ENCODE results near the gene KMT2C.

KMT2C gene

DNA sequence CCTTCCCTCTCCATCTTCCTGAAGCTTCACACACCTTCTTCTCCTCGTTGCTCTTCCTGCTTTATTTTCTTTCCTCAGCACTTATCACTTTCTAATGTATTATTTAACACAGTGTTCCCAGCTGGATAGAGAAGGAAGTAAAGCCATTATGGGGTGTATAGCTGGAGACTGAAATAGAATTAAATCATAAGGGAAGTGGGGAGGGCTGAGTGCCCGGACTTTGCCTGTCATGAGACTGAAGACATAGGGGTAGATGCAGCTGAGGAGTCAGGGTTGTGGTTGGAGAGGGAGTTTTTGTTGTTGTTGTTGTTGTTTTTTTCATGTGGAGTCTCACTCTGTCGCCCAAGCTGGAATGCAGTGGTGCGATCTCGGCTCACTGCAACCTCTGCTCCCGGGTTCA lies 345.1 kb downstream of the KMT2C start:
- Histone ChIP-seq H3K4me2 (ENCODE audit: low read depth, low read length, poor library complexity, severe bottlenecking) (no peak overlapping the region), H3K9me2 (replicated peaks; ENCODE audit: insufficient read depth, low read length) (no peaks in the 10 kb centered on the region)

DNA sequence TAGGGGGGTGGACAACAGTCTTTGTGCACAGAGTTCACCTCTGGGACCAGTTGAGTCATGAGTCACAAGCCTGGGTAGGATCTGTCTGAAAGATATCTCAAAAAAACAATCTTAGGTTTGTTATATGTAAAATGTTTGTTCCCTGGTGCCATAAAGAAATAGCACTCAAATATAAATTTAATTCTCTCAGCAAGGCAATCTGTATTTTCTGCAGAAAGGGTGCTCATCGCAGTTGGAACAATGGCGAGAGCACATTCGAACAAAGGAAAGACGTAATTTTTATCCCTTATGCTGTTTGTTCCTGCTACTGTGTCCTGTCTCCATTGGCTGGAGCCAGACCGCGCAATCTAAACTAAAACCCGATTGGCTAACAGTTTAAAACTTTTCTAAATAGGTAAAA lies 346.6 kb downstream of the KMT2C start:
- Histone ChIP-seq H3K9ac (ENCODE audit: low read length) (no peak overlapping the region), H3F3A (ENCODE audit: insufficient read depth) (no peaks in the 10 kb centered on the region), H2AFZ (ENCODE audit: low read depth, low read length, severe bottlenecking) (no peak overlapping the region), H4K20me1 (ENCODE audit: low read depth, low read length) (no peaks in the 10 kb centered on the region), H3K4me3 (ENCODE audit: insufficient read depth, low read length, poor library complexity, severe bottlenecking) (no peak overlapping the region), H3K27me3 (ENCODE audit: low read length) (no peaks in the 10 kb centered on the region), H3K9me2 (replicated peaks; ENCODE audit: insufficient read depth, low read length) (no peaks in the 10 kb centered on the region), H3K36me3 (ENCODE audit: low read length) (no peaks in the 10 kb centered on the region), H3K79me2 (ENCODE audit: insufficient read depth, low read length) (no peaks in the 10 kb centered on the region), H3K4me2 (ENCODE audit: low read depth, low read length, poor library complexity, severe bottlenecking) (no peak overlapping the region), H3K27ac (ENCODE audit: low read depth, low read length) (no peak overlapping the region), H3K9me3 (ENCODE audit: insufficient read depth, low read length) (no peaks in the 10 kb centered on the region)
- TF ChIP-seq EZH2phosphoT487 (conservative IDR thresholded peaks at IDR 0.05; ENCODE audit: low read length), result no peak
- TF ChIP-seq, protein P1, sequence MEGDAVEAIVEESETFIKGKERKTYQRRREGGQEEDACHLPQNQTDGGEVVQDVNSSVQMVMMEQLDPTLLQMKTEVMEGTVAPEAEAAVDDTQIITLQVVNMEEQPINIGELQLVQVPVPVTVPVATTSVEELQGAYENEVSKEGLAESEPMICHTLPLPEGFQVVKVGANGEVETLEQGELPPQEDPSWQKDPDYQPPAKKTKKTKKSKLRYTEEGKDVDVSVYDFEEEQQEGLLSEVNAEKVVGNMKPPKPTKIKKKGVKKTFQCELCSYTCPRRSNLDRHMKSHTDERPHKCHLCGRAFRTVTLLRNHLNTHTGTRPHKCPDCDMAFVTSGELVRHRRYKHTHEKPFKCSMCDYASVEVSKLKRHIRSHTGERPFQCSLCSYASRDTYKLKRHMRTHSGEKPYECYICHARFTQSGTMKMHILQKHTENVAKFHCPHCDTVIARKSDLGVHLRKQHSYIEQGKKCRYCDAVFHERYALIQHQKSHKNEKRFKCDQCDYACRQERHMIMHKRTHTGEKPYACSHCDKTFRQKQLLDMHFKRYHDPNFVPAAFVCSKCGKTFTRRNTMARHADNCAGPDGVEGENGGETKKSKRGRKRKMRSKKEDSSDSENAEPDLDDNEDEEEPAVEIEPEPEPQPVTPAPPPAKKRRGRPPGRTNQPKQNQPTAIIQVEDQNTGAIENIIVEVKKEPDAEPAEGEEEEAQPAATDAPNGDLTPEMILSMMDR (IDR thresholded peaks at IDR 0.05; ENCODE audit: insufficient read depth, low read length, poor library complexity, severe bottlenecking), result no peak

More for the DNA sequence above, 345.1 kb downstream of the KMT2C start:
- Histone ChIP-seq H3K27ac (ENCODE audit: low read depth, low read length) (no peak overlapping the region), H3K79me2 (ENCODE audit: insufficient read depth, low read length) (no peaks in the 10 kb centered on the region), H3K9me3 (ENCODE audit: insufficient read depth, low read length) (no peaks in the 10 kb centered on the region), H2AFZ (ENCODE audit: low read depth, low read length, severe bottlenecking) (no peak overlapping the region), H3F3A (ENCODE audit: insufficient read depth) (no peaks in the 10 kb centered on the region), H3K36me3 (ENCODE audit: low read length) (no peaks in the 10 kb centered on the region), H3K9ac (ENCODE audit: low read length) (no peak overlapping the region), H4K20me1 (ENCODE audit: low read depth, low read length) (no peaks in the 10 kb centered on the region), H3K4me3 (ENCODE audit: insufficient read depth, low read length, poor library complexity, severe bottlenecking) (no peak overlapping the region), H3K27me3 (ENCODE audit: low read length) (no peaks in the 10 kb centered on the region)
- TF ChIP-seq, protein P1 (IDR thresholded peaks at IDR 0.05; ENCODE audit: insufficient read depth, low read length, poor library complexity, severe bottlenecking), result no peak
- TF ChIP-seq EZH2phosphoT487 (conservative IDR thresholded peaks at IDR 0.05; ENCODE audit: low read length), result no peak

GRCh38 chr7:152086513-152086912 lies 349.3 kb downstream of the KMT2C start:
- Histone ChIP-seq H3K9me3 (ENCODE audit: insufficient read depth, low read length) (no peaks in the 10 kb centered on the region), H3K27me3 (ENCODE audit: low read length) (no peaks in the 10 kb centered on the region), H2AFZ (ENCODE audit: low read depth, low read length, severe bottlenecking) (no peak overlapping the region), H3K9ac (ENCODE audit: low read length) (no peak overlapping the region), H3K4me3 (ENCODE audit: insufficient read depth, low read length, poor library complexity, severe bottlenecking) (no peak overlapping the region), H3K27ac (ENCODE audit: low read depth, low read length) (no peak overlapping the region), H3K36me3 (ENCODE audit: low read length) (no peaks in the 10 kb centered on the region), H3K9me2 (replicated peaks; ENCODE audit: insufficient read depth, low read length) (no peaks in the 10 kb centered on the region), H3F3A (ENCODE audit: insufficient read depth) (no peaks in the 10 kb centered on the region), H4K20me1 (ENCODE audit: low read depth, low read length) (no peaks in the 10 kb centered on the region), H3K79me2 (ENCODE audit: insufficient read depth, low read length) (no peaks in the 10 kb centered on the region), H3K4me2 (ENCODE audit: low read depth, low read length, poor library complexity, severe bottlenecking) (no peak overlapping the region)
- TF ChIP-seq EZH2phosphoT487 (conservative IDR thresholded peaks at IDR 0.05; ENCODE audit: low read length), result no peak
- TF ChIP-seq, protein P1 (IDR thresholded peaks at IDR 0.05; ENCODE audit: insufficient read depth, low read length, poor library complexity, severe bottlenecking), result no peak
